HG03135 (cell line): Measurements from ENCODE around the gene HRK.
"Not testable (repeated sequence)": the region's sequence is repeated elsewhere in the genome, so short reads cannot be mapped to it uniquely, and the experiment has no call there.

Experiments
- ATAC-seq: cut with Tn5 transposase; IDR thresholded peaks from one replicate; pipeline ENCODE4 v1.9.1; 2021; ENCODE audit warnings: mild to moderate bottlenecking, moderate library complexity; ENCODE audit not compliant: unreplicated experiment

The HRK gene

DNA sequence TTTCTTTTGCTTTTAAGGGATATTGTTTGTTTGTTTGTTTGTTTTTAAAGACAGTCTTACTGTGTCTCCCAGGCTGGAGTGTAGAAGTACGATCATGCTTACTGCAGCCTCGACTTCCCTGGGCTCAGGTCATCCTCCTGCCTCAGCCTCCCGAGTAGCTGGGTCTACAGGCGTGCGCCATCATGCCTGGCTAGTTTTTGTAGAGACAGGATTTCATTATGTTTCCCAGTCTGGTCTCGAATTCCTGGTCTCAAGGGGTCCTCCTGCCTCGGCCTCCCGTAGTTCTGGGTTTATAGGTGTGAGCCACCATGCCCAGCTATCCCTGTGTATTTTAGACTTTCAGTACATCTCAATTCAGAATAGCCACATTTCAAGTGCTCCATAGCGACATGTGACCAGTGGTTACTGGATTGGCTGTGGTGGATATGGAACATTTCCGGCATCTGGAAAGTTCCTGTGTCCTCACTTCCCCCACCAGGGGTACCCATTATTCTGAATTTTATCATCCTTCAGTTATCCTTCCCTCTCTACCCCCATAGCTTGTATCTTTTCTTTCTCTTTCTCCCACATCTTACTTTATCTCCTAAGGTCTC, 61.1 kb downstream of the HRK start:
- no peak for ATAC-seq

DNA sequence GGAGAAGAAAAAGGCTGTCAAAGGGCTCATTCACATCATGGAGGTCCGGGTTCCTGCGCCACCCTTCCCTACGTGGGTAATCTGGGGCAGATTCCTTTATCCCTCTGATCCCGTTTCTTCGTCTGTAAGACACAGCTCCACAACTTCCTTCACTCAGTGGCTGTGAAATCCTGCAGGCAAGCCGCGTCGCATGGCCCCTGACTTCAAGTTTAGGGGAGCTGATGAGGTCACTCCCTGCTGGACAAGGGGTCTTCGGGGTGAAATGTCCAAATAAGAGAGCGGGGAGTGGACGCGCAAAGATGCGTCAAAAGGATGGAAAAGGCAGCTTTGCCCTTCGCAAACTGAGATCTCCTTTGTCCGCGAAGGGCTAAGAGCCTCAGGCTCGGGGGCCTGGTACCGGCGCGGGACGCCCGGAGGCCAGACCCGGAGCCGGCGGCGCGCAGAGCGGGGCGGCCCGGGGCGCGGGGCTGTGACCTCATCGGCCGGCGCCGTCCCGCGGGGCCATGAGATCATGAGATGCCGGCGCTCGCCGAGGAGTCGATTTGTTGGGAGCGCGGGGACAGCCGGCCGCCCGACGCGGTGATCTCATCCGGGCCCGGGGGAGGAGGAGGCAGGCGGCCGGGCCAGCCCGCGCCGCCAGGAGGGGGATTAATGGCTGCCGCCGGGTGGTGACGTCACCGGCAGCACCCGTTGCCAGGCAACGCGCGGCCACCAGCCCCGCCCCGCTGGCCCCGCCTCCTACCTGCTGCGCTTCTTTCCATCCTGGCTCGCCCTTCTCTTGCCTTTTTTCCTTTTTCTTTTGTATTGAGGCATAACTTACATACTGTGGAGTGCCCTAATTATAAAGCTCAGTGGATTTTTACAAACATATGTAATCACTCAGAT, 62.1 kb downstream of the HRK start:
- peak; percentile 88 for ATAC-seq

DNA sequence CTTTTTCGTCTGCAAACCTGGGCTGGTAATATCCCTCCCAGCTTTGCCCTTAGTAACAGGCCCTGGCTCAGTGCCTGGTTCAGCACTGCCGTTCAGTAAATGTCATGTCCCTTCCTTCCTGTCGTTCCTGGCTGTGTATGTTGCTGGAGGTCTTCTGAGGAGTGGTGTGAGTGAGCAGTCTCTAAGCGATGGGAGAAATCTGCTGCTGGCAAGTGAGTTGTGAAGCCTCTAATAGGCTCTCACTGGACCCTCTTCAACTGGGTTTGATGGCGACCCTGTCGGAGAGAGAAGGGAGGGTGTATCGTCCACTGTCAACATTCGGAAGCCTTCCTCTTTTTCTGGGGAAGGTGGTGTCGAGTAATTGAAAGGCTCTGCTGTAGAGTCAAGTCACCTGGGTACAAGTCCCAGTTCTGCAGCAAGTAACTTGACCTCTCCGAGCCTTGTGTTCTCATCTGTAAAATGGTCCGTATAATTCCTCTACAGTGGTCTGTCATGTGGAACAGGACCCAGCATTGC, 62.8 kb downstream of the HRK start:
- peak; percentile 7 for ATAC-seq

DNA sequence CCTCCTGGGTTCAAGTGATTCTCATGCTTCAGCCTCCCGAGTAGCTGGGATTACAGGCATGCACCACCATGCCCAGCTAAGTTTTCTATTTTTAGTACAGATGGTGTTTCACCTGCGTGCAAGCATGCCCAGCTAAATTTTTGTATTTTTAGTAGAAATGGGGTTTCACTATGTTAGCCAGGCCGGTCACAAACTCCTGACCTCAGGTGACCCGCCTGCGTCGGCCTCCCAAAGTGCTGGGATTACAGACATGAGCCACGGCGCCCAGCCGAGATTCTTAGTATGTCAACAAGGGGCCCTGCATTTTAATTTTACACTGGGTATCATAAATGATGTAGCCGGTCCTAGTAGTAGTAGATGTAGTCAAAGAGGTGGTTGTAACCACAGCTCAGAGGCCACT, 66.5 kb downstream of the HRK start:
- not testable (repeated sequence) for ATAC-seq

DNA sequence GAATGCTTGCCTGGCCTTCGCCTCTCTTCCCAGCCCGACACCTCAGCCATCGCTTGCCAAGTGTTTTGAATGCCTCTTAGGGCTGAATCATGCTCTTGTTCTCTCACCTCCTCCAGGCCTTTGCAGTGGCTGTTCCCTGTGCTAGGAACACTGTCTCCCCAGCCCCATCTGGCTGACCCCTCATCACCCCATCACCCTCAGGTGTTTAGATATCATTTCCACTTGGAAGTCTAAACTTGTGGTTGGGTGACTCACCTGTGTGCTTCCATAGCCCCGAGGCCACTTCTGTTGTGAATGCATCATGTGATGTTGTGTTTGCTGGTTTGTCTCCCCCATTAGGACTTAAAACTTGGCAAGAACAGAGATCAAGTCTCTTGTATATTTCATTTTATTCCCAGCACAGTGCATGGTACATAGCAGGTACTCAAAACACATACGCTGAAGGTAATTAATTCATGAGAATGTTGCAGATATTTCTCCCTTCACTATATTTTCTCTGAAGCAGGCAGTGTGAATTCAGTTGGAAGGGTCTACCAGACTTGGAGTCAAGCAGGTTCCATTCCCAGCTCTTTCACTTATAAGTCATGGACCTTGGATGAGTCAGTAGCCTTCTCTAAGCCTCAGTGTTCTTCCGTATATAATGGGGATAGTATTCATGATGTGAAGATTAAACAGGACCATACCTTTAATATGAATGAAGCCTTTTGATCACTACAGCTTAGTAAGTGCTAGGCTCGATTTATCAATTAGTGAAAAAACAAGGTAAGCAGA, 67.8 kb downstream of the HRK start:
- ATAC-seq, result no peak

DNA sequence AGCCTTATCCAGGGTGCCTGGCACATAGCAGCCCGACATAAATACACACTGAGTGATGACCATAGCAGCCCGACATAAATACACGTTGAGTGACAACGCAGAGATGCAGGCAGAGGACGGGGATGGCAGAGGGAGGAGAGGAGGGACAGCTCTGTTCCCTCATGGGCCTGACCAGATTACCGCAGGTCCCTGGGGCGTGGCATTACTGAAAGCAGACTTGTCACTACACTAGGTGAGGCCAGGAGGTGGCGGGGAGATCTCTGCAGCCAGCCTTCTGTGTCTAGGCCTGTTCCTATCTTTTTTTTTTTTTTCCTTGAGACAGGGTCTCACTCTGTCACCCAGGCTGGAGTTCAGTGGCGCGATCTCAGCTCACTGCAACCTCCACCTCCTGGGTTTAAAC, 69.0 kb downstream of the HRK start:
- no peak for ATAC-seq

DNA sequence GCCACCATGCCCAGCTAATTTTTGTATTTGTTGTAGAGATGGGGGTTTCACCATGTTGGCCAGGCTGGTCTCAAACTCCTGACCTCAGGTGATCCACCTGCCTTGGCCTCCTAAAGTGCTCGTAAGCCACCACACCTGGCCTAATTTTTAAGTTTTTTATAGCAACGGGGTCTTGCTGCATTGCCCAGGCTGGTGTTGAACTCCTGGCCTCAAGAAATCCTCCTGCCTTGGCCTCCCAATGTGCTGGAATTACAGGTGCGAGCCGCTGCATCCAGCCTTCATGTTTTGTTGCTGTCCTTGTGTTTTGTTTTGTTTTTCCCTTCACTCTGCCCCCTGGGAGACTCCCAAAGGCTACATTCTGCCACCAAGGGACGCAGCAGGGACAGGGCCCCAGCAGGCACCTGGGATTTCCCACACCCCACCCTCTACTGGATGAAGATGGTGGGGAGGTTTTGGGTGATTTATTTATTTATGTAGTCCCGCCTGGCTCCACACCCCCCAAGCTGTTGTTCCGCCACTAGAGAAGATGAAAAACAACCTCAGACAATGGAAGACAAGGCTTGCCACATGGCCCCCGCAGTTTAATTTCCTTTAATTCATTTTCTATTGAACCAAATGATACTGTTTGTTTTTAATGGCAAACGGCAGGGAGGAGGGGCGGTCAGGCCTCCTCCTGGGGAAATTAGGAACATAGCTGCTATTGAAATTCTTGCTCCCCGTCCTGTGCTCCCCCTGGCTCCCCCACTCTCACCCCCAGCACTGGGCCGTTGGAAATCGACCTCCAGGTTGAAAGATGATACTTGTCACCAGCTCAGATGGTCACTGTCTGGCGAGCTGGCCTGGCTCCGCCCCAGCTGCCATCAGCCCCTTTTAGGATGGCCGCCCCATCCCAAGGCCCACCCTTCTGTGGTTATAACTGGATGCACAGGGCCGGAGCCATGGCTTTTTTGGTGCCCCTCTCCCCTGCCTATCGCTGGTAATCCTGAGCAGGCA, 72.8 kb downstream of the HRK start:
- no peak for ATAC-seq

DNA sequence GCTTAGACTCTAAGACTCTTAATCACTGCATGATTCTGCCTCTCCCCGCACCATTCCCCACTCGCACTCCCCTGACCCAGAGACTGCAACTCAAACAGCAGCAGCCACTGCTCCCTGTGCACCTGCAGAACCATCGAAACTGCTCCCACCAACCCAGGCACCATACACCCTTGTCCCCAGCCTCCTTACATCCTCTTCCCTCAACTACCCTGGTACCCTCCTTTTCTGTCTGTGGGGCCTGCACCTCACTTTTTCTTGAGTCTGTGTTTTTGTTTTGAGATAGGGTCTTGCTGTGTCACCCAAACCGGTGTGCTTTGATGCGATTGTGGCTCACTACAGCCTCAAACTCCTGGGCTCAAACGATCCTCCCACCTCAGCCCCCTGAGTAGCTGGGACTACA, 73.7 kb downstream of the HRK start:
- no peak for ATAC-seq

DNA sequence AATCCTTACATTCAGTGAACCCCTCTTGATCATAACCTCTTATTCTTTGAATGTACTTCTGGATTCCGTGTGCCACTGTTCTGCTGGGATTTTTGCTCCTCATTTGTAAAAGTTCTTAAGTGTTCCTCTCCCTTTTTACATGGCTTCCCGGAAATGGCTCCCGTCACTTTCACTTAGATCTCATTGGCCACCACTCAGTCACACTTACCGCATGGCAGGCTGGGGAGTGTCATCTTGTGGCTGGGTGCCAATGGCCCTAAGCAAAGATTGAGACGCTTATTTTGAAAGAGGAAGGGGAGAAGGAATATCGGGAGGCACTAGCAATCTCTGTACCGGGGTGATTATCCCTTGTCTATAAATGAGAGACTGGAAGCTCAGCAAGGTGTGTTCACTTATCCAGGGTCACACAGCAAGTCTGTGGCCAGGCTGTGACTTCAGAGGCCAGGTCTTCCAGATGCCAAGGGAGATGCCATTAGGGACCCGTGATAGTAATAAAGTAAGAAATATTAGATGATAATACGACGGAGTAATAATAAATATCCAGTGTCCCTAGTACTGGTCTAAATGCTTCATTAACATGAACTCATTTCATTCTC, 74.3 kb downstream of the HRK start:
- ATAC-seq, result no peak
